ENCODE data around the gene ANKS1A. TPM values are rescaled to one million over a fixed set of nuclear protein-coding genes. Genes with fewer than 3 reads are reported as not detected.
A peak's percentile ranks its signal among the peaks of the same experiment; 100 is the strongest.

ANKS1A gene
- total RNA-seq, 1 experiment from 2014 or later = 28.5 TPM

GRCh38 chr6:35013701-35014100 lies 124.6 kb downstream of the ANKS1A start:
- no TSS peak for BruUV-seq (replicated peaks)
- H3K79me2 ChIP-seq (ENCODE audit: low read depth) = no peaks in the 10 kb centered on the region
- TF ChIP-seq EZH2 (IDR thresholded peaks at IDR 0.05; ENCODE audit: low read depth) (no peak), CTCF (conservative IDR thresholded peaks at IDR 0.05) (no peak)
- H3K4me1 ChIP-seq (replicated peaks; ENCODE audit: insufficient read depth) = 0 out of 2 replicates have a peak, but pooled peaks cover 5% of the 10 kb centered on the region
- POLR2A ChIA-PET (ENCODE audit: unreplicated experiment) = no interaction called here
- intact Hi-C loops (cut with micrococcal nuclease; ENCODE audit: unreplicated experiment) = no loop called here
- no peaks in the 10 kb centered on the region for H3K36me3 ChIP-seq (ENCODE audit: low read depth)
- no peaks in the 10 kb centered on the region for H3K27me3 ChIP-seq (ENCODE audit: insufficient read depth, low read depth)
- H4K20me1 ChIP-seq (ENCODE audit: insufficient read depth) = no peaks in the 10 kb centered on the region
- H3K4me3 ChIP-seq = no peak overlapping the region
- CTCF ChIA-PET = no interaction called here
- no peak for DNase-seq
- no peak overlapping the region for H3K4me2 ChIP-seq
- no peaks in the 10 kb centered on the region for H3K9me3 ChIP-seq (ENCODE audit: insufficient read depth, low read depth)
- H2AFZ ChIP-seq = no peak overlapping the region
- H3K27ac ChIP-seq = no peak overlapping the region
- no peaks in the 10 kb centered on the region for H3F3A ChIP-seq (ENCODE audit: insufficient read depth, low read depth)
- no peaks in the 10 kb centered on the region for H3K9me2 ChIP-seq (ENCODE audit: insufficient read depth)

- H2AFZ ChIP-seq = no peak overlapping the region
- no peaks in the 10 kb centered on the region for H3F3A ChIP-seq (ENCODE audit: insufficient read depth, low read depth)
- H3K4me3 ChIP-seq = no peak overlapping the region
- H3K4me1 ChIP-seq (replicated peaks; ENCODE audit: insufficient read depth) = 0 out of 2 replicates have a peak, but pooled peaks cover 5% of the 10 kb centered on the region
- DNase-seq = no peak
- H3K9me2 ChIP-seq (ENCODE audit: insufficient read depth) = no peaks in the 10 kb centered on the region
- H3K27ac ChIP-seq = peak overlapping the region; percentile 58
- H3K4me2 ChIP-seq = no peak overlapping the region
- H3K79me2 ChIP-seq (ENCODE audit: low read depth) = no peaks in the 10 kb centered on the region
- ChIA-PET CTCF (no interaction called here), POLR2A (ENCODE audit: unreplicated experiment) (interaction anchor here (0.6 kb wide), 1 partner anchor 597 kb away, joined by 3 read pairs; no protein-coding TSS in a partner anchor)
- no peak for TF ChIP-seq CTCF (conservative IDR thresholded peaks at IDR 0.05)
- TF ChIP-seq EZH2 (IDR thresholded peaks at IDR 0.05; ENCODE audit: low read depth) = no peak
- no peaks in the 10 kb centered on the region for H3K9me3 ChIP-seq (ENCODE audit: insufficient read depth, low read depth)
- no peaks in the 10 kb centered on the region for H4K20me1 ChIP-seq (ENCODE audit: insufficient read depth)
- no peaks in the 10 kb centered on the region for H3K36me3 ChIP-seq (ENCODE audit: low read depth)
- intact Hi-C loops (cut with micrococcal nuclease; ENCODE audit: unreplicated experiment) = no loop called here
- H3K27me3 ChIP-seq (ENCODE audit: insufficient read depth, low read depth) = no peaks in the 10 kb centered on the region
- BruUV-seq (replicated peaks) = no TSS peak
These were observed 125.3 kb downstream of the ANKS1A start for GRCh38 chr6:35014341-35014740.

- Histone ChIP-seq H3K9me2 (ENCODE audit: insufficient read depth) (no peaks in the 10 kb centered on the region), H3K79me2 (ENCODE audit: low read depth) (no peaks in the 10 kb centered on the region), H3K36me3 (ENCODE audit: low read depth) (no peaks in the 10 kb centered on the region), H3K4me3 (no peak overlapping the region), H3K4me1 (replicated peaks; ENCODE audit: insufficient read depth) (0 out of 2 replicates have a peak, but pooled peaks cover 5% of the 10 kb centered on the region), H4K20me1 (ENCODE audit: insufficient read depth) (no peaks in the 10 kb centered on the region), H3F3A (ENCODE audit: insufficient read depth, low read depth) (no peaks in the 10 kb centered on the region), H2AFZ (no peak overlapping the region), H3K27me3 (ENCODE audit: insufficient read depth, low read depth) (no peaks in the 10 kb centered on the region), H3K4me2 (no peak overlapping the region), H3K9me3 (ENCODE audit: insufficient read depth, low read depth) (no peaks in the 10 kb centered on the region), H3K27ac (peak overlapping the region; percentile 59)
- intact Hi-C loops (cut with micrococcal nuclease; ENCODE audit: unreplicated experiment) = no loop called here
- CTCF ChIA-PET = no interaction called here
- BruUV-seq (replicated peaks) = no TSS peak
- peak in 1 of 2 experiments; percentile 77 for DNase-seq
- no peak for TF ChIP-seq CTCF (conservative IDR thresholded peaks at IDR 0.05)
- no peak for TF ChIP-seq EZH2 (IDR thresholded peaks at IDR 0.05; ENCODE audit: low read depth)
- POLR2A ChIA-PET (ENCODE audit: unreplicated experiment) = no interaction called here
These were observed 125.7 kb downstream of the ANKS1A start for GRCh38 chr6:35014786-35015185.

Data from PC-9 (cell line).